ENCODE data around the gene C1QTNF8.
A peak's percentile ranks its signal among the peaks of the same experiment; 100 is the strongest.
"Not testable (repeated sequence)": the region's sequence is repeated elsewhere in the genome, so short reads cannot be mapped to it uniquely, and the experiment has no call there.

Gene C1QTNF8

GRCh38 chr16:1107141-1107540, 11.1 kb upstream of the C1QTNF8 start:
- DNase-seq, result no peak

GRCh38 chr16:1106659-1107058, 10.6 kb upstream of the C1QTNF8 start:
- DNase-seq, result no peak

DNA sequence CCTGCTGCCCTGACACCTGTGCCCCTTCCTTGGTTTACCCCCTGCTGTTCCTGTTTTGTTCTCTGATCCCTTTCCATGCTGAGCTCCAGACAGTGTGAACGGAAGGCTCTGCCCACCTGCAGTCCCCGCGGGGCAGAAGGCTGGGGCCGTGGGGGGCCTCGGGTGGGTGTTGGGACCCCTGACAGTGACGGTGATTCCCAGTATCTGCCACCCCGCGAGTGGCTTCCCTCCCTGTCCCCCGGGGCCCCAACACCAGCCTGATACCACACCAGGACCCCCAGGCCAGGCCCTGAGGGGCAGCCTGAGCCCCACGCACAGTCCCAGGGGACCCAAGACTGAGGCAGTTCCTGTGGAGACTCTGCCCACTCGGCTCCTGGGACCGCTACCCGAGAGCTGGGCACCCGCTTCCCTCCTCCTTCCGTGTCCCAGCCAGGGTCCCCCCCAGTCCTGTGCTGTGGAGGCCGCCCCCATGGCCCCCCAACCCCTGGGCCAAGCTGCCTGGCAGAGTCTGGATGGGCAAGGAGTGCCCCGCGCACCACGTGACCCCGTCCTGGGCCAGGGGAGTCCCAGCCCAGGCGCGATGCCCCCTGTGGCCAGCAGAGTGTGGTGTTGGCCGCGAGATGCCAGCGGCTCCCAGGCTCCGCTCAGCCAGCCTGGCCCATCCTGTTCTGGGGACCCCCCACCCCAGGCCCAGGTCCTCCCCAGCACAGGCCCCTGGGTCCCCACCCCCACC, 10.0 kb upstream of the C1QTNF8 start:
- peak in 1 of 2 experiments; percentile 56 for DNase-seq

- DNase-seq, result no peak
Measured at GRCh38 chr16:1103636-1103980, 7.6 kb upstream of the C1QTNF8 start.

GRCh38 chr16:1102921-1103635, 7.0 kb upstream of the C1QTNF8 start:
- DNase-seq, result peak in 1 of 2 experiments; percentile 27

- DNase-seq, result no peak
Measured at GRCh38 chr16:1102333-1102700, 6.3 kb upstream of the C1QTNF8 start.

DNA sequence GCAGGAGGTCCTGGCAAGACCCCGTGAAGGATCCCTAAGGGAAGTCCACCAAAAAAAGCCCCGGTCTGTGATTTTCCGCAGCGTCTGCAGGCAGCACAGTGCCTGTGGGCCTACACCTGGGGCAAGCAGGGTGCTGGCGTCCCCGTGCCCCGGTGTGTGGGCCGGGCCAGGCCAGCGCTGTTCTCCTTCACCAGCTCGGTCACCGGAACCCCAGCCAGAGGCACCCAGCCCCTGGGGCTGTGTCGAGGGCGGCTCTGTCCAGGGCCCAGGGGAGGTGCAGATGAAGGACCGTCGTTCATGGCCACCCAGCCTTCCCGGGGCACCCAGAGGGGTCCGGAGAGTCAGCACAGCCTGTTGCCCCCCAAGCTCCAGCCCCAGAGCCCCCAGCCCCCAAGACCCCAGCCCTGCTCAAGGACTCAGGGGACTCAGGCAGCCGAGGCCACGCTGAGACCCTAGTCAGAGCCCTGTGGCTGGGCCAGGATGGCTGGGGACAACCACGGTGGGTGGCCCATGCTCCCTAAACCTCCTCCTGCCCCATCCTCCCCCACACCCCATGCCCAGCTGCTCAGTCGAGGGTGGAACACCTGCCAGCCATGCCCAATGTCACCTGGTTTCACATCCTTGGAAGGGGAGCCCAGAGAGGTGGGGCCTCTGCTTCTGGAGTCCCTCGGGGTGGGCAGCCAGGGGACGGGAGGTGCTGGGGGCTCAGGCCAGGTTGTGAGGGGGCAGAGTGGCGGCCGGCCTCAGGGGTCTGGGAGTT, 5.7 kb upstream of the C1QTNF8 start:
- DNase-seq, result no peak

DNA sequence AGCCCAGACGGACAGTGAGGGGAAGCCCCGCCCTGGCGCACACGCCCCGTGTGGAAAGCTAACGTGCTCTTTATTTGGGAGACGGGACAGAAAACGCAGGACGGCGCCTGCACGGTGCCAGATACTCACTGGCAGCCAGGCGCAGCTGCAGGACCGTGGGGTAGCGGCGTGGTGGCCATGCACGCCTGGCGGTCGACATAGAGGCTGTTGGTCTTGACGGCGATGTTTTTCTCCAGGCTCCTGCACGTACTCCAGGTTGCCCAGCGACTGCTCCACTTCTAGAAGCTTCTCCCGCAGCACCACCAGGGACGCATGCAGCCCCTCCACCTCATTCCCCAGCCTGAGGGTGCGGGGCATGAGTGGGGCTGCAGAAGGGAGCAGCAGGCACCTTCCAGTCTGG, 5.1 kb upstream of the C1QTNF8 start:
- no peak for DNase-seq

DNA sequence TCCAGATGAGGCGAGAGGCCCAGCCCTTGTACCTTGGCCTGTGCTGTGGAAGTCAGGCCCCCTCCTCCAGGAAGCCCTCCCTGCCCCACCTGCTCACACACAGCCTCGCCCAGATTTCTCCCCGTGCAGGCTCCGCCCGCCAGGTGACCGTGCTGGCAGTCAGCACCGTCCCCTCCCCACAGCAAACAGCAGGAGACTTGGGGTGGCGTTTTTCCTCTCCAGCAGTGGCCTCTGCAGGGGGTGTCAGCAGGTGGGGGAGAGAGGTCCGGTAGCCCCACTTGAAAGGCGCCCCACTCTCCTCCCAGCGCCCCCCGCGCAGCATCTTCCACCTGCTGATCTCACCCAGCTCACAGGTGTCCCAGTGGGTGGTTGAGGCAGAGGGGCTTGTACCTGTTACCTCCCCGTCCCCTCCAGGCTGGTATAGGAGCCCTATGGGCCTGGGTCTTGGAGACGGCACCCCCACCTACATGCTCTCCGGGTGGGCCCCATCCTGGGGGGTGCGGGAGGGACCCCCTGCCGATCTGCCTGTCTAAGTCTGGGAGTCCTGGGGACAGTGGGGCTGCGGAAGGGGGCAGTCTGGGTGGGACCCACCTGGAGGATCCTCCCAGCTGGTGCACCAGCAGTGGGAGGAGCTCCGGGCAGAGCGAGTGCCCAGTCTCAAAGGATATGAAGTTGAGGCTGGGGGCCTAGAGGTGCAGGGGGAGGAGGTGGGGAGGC, 4.2 kb upstream of the C1QTNF8 start:
- DNase-seq, result no peak

- DNase-seq, result no peak
Measured at GRCh38 chr16:1099189-1100083, 3.4 kb upstream of the C1QTNF8 start.

DNA sequence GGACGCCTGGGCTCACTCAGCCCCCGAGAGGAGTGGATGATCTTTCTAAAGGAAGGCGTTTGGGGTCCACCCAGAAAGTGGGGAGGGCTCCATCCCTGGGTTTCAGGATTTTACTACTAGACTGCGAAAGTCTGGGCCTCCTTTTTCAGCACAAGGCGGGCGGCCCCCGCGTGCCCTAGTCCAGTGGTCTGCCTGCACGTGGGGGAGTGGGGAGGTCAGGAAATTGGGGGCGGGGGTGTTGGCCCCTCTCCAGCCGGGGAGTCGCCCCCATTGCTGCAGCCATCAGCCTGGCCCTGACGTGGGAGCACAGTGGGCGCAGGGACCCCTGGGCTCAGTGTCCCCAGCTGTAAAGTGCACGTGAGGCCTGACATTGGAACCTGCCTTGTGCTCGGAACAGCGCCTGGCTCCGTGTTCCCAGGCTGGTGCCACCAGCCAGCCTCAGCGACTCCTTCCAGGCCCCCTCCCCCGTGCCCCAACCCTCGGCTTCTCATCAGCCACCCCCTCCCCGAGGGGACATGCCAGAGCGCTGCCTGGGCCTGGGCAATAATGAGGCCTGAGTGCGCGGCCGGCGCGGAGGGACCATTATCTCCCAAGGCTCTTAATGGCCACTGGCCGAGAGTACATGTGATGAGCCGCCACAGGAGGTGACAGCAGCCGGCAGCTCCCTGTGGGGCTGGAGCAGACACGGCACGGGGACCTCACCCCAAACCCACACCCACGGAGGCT, 2.4 kb upstream of the C1QTNF8 start:
- DNase-seq, result no peak

GRCh38 chr16:1097800-1098199, 1.8 kb upstream of the C1QTNF8 start:
- DNase-seq, result no peak

GRCh38 chr16:1097156-1097555, 1.1 kb upstream of the C1QTNF8 start:
- DNase-seq, result no peak

DNA sequence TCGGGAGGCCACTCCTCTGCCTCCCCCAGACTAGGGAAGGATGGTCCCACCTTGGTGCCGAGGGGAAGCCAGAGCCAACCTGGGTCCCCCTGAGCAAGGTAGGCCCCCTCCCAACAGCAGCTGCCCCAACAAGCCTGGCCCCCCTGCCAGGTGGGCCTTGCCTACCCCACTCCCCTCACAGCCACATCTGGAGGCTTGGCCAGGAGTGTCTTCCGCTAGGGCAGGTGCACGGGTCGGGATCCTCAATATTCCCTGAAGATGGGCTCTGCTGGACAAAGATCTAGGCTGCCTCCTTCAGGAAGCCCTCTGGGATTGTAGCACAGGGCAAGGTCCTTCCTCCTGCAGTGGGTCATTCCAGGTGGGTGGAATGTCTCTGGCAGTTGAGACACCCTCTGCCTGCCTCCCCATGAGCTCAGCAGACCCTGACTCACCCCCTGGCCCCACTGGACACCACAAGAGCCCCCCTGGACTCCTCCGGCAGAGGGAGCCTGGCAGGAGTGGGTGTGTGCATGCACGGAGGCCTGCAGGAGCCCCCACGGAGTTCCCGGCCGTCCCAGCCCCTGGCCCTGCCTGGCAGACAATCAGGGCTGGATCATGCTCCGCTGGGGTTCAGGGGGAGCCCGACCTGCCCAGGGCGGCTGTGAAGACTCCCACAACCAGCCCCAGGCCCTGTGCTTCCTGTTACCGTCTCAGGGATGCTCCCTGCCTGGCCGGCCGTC, 435 bp downstream of the C1QTNF8 start:
- no peak for DNase-seq

DNA sequence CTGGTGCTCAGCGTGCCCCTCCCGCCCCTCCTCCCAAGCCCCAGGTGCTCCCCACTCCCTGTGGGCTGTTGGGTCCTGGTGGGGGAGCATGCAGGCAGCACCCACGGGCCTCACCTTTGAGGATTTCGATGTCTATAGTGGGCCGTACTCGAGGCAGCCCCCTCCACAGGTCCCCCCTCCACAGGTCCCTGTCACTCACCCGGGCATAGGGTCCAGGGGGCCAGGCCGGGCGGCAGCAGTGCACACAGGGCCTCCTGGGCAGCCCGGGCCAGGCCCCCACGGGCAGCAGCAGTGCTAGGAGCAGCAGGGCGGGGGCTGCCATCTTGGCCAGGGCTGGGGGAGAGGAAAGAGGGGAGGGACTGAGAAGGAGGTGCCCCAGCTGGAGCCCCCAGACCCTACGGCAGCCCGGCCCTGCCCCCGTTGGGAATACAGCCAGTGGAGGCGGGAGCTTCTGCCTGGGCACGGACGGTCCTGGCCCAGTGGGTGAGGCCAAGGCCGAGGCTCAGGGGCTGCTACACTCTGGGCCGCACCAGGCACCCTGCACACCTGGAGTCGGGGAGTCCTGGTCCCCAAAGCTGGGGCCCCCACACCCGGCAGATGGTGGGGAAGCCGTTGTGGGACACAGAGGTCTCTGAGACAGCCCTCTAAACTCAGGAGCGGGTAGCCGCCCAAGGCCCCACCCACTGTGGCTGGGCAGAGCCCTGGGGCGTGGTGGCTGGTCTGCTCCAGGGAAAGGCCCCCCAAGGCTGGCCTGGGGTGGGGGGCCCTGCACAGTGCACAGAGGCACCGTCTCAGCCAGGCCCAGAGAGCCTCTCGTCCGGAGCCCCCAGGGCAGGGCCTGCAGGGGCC, 1.2 kb downstream of the C1QTNF8 start:
- no peak for DNase-seq

GRCh38 chr16:1094124-1094479, 1.9 kb downstream of the C1QTNF8 start:
- no peak for DNase-seq

GRCh38 chr16:1093284-1094123, 2.5 kb downstream of the C1QTNF8 start:
- DNase-seq, result peak; percentile 44 to 77

DNA sequence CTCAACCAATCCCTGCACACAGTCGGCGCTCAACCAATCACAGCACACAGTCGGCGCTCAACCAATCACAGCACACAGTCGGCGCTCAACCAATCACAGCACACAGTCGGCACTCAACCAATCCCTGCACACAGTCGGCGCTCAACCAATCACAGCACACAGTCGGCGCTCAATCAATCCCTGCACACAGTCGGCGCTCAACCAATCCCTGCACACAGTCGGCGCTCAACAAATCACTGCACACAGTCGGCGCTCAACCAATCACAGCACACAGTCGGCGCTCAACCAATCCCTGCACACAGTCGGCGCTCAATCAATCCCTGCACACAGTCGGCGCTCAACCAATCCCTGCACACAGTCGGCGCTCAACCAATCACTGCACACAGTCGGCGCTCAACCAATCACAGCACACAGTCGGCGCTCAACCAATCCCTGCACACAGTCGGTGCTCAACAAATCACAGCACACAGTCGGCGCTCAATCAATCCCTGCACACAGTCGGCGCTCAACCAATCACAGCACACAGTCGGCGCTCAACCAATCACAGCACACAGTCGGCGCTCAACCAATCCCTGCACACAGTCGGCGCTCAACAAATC, 3.3 kb downstream of the C1QTNF8 start:
- not testable (repeated sequence) for DNase-seq

All from SHP77 (cell line).